Smooth muscle cell of the brain vasculature (primary cell): ENCODE data around the gene CT83.

Experiments used
- DNase-seq: peaks from one replicate; pipeline ENCODE4 v3.0.0-alpha.2; 2012; ENCODE audit warnings: low read depth, low spot score

Gene CT83

GRCh38 chrX:116462822-116463221 lies at the start of gene CT83:
Gene CT83 (minus strand): TSS chrX:116462976. CDS start chrX:116462856, 120 bp downstream.
- no peak for DNase-seq

GRCh38 chrX:116499780-116500179 lies 37.0 kb upstream of the CT83 start:
- no peak for DNase-seq

DNA sequence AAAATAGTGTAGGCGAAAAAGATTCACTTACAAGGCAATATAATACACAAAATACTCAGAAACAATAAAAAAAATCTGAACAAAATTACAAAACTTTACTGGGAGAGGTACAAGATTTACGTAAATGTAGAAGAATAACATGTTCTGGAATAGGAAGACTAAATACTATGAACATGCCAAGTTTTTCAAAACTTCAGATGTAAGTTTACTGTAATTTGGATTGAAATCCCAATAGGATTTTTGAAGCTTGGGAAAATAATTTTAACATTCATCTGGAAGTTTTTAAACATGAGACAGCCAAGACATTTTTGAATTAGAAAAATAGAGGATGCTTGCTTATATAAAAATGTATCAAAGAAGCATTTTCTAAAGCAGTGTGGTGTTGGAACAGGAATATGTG lies 30.5 kb upstream of the CT83 start:
- no peak for DNase-seq

DNA sequence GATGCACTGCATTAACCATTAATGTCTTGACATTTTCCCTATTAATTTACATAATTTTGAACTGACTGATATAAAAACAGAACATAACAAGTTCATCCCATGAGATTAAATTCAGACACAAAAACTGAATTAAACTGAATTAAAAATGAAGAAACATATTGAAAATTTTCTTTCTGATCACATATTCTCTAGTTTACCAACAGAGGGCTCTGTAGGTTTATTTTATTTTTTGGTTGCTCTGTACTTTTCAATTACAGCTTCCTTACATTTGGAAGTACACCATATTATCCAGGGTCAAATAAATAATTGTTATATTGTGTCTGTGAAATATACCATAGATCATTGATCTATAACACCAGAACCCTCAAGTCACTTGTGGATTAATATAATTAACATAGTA lies 27.3 kb upstream of the CT83 start:
- no peak for DNase-seq

DNA sequence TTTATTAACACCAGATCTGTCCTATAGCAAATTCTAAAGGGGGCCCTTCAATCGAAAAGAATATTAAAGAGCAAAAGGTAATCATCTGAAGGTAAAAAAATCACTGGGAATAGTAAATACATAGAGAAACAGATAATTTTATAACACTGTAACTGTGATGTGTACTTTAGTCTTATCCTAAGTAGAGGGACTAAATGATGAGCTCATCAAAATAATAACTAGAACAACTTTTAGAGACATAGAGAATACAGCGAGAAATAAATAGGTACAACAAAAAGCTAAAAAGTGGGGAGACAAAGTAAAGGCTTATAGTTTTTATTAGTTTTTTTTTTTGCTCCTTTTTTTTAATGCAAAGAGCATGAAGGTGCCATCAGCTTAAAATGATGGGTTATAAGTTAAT lies 17.3 kb upstream of the CT83 start:
- no peak for DNase-seq

GRCh38 chrX:116449156-116449555 lies 13.6 kb downstream of the CT83 start:
- no peak for DNase-seq

- DNase-seq = no peak
Measured at GRCh38 chrX:116436358-116436816, 26.4 kb downstream of the CT83 start, which contains the start of gene SLC6A14. Gene SLC6A14 (plus strand): TSS chrX:116436606. CDS start chrX:116436710, 104 bp downstream.

DNA sequence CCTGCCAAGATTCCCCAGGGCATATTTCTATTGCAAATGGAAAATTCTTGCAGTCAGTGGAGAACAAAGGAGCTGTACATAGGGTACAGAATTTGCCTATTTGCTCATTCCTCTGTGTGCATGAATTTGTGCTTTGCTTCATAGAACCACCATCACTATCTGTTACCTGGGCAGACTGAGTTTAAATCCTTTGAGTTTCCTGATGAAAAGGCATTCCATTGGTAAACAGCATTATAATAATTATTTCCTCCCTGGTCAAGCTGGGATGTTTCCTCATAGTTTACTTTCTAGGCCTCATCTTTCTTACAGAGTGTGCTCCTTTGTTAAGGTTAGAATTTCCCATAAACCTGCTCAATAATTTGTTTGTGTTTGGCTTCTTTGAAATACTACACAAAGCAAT lies 27.2 kb downstream of the CT83 start:
- no peak for DNase-seq

GRCh38 chrX:116427978-116428377 lies 34.8 kb downstream of the CT83 start:
- DNase-seq = no peak

GRCh38 chrX:116417968-116418367 lies 44.8 kb downstream of the CT83 start:
- no peak for DNase-seq

DNA sequence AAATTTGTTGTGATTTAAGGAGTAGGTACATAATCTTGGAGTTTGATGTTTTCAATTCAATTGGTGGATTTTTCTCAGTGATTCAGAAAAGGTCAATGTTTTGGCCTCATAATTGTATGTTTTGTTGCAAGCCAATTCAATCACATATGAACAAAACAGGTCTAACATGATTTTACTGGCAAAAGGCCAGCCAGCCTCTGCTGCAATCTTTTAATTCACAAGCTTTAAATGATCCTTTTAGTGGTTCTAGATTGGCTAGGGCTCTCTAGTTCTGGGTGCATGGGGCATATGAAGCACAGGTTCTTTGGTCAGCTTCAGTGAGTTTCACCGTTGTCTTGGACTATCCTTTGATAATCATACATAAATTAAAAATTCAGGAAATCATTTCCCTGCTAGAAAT lies 45.6 kb downstream of the CT83 start:
- no peak for DNase-seq

GRCh38 chrX:116413273-116413672 lies 49.5 kb downstream of the CT83 start:
- DNase-seq = no peak
